Neural crest cell (in vitro differentiated cells): ENCODE measurements around the gene ZNF408. TPM values are rescaled to one million over a fixed set of nuclear protein-coding genes. Genes with fewer than 3 reads are reported as not detected.

ENCODE experiments used
- DNase-seq: peaks from one replicate; pipeline ENCODE4 v3.0.0; 2021; ENCODE audit warnings: low read depth, mixed read lengths, low spot score
- H3K27ac Mint-ChIP-seq: one replicate; pipeline ENCODE4 v1.8.0; 2021; ENCODE audit warnings: mild to moderate bottlenecking, mixed read lengths; ENCODE audit not compliant: unreplicated experiment
- H3K27me3 Mint-ChIP-seq: 2 replicates; pipeline ENCODE4 v1.8.0; 2021; ENCODE audit warnings: low read depth, mild to moderate bottlenecking, mixed read lengths
- H3K36me3 Mint-ChIP-seq: 2 replicates; pipeline ENCODE4 v1.8.0; 2021; ENCODE audit warnings: low read depth, mild to moderate bottlenecking, mixed read lengths
- H3K4me1 Mint-ChIP-seq: 2 replicates; pipeline ENCODE4 v1.8.0; 2021; ENCODE audit warnings: mixed read lengths
- H3K4me3 Mint-ChIP-seq: one replicate; pipeline ENCODE4 v1.8.0; 2021; ENCODE audit warnings: mild to moderate bottlenecking, mixed read lengths
- H3K9me3 Mint-ChIP-seq: 2 replicates; pipeline ENCODE4 v1.8.0; 2021; ENCODE audit warnings: mixed read lengths
- total RNA-seq: library from RNA; stranded (reverse); gene quantifications from 2 replicates; pipeline ENCODE4 v1.2.1, GENCODE V29; 2021
- TF ChIP-seq, protein P1 (sequence below): fragments of 200-600 bp; sonication (generic); conservative IDR thresholded peaks from 2 replicates; pipeline ENCODE4 v1.5.0; 2021; ENCODE audit warnings: antibody characterized with exemption, mild to moderate bottlenecking

The ZNF408 gene
- total RNA-seq, 1 donor from 2014 or later = 15.3 TPM

DNA sequence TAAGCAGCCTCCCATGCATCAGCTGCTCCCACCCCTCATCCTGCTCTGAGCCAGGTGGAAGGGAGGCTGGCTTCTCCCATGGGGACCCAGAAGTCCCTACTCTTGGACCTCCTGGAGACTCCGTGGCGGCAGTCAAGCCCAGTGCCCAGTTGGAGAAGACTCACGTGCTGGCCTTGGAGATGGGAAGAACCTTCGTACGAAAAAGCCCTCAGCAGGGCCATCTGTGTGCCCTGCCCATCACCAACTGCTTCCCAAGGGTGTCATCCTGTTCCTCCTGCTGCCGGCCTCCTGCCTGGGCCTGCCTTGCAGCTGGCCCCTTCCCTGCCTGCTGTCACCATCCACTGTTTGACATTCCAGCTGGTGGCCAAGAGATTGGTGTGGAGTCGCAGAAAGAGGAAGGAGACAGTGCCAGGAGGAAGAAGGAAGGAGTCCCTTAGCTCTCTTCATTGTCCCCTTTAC lies 28.4 kb upstream of the ZNF408 start:
- peaks cover 6% of the 10 kb centered on the region for H3K36me3 Mint-ChIP-seq
- peaks cover 4% of the 10 kb centered on the region for H3K4me1 Mint-ChIP-seq
- TF ChIP-seq, protein P1, sequence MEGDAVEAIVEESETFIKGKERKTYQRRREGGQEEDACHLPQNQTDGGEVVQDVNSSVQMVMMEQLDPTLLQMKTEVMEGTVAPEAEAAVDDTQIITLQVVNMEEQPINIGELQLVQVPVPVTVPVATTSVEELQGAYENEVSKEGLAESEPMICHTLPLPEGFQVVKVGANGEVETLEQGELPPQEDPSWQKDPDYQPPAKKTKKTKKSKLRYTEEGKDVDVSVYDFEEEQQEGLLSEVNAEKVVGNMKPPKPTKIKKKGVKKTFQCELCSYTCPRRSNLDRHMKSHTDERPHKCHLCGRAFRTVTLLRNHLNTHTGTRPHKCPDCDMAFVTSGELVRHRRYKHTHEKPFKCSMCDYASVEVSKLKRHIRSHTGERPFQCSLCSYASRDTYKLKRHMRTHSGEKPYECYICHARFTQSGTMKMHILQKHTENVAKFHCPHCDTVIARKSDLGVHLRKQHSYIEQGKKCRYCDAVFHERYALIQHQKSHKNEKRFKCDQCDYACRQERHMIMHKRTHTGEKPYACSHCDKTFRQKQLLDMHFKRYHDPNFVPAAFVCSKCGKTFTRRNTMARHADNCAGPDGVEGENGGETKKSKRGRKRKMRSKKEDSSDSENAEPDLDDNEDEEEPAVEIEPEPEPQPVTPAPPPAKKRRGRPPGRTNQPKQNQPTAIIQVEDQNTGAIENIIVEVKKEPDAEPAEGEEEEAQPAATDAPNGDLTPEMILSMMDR = no peak
- no peaks in the 10 kb centered on the region for H3K9me3 Mint-ChIP-seq
- H3K27me3 Mint-ChIP-seq = no peaks in the 10 kb centered on the region
- no peak overlapping the region for H3K4me3 Mint-ChIP-seq
- DNase-seq = no peak
- H3K27ac Mint-ChIP-seq = no peak overlapping the region

- Mint-ChIP-seq H3K4me1 (peaks cover 4% of the 10 kb centered on the region), H3K36me3 (peaks cover 4% of the 10 kb centered on the region), H3K27me3 (no peaks in the 10 kb centered on the region), H3K9me3 (no peaks in the 10 kb centered on the region), H3K27ac (no peak overlapping the region), H3K4me3 (no peak overlapping the region)
- TF ChIP-seq, protein P1 = no peak
- no peak for DNase-seq
These were observed 26.9 kb upstream of the ZNF408 start for GRCh38 chr11:46673713-46674462.

DNA sequence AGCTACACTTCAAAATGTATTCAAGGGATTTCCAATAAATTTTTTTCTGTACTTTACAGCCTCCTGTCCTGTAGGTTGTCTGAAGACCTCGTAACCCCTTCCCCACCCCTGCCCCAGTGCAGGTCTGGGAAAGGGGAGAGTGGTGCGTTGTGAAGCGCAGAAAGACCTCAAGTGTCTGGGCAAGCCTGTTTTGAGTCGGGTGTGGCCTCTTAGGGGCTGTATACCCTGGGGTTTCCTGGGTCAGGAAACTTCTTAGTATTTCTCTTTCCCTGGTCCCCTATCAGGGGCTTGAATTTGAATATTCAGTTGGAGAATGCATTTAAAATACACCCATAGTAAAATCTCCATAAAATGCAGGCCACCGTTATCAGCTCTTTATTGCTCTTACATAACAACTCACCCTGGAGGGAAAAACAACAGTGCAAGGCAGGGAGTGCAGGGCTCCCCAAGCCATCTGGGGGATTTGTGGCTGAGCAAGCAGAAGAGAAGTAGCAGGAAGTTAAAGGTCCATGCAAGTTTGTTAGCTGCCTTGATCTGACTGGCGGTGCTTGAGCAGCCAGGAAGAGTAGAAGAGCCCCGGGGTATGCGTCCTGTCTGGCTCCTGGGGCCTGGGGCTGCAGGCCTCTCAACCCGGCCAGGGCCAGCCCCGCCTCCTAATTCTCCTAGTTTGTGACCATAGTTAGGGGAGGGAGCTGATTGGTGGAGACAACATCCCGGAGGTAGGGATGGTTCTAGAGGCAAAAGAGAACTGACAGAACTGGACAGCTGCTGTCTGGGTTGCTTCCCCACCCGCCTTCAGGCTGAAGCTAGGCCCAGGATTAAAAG lies 26.2 kb upstream of the ZNF408 start:
- Mint-ChIP-seq H3K4me1 (peaks cover 4% of the 10 kb centered on the region), H3K36me3 (peaks cover 4% of the 10 kb centered on the region), H3K4me3 (no peak overlapping the region), H3K9me3 (no peaks in the 10 kb centered on the region), H3K27ac (peak overlapping the region; percentile 29), H3K27me3 (no peaks in the 10 kb centered on the region)
- DNase-seq = no peak
- TF ChIP-seq, protein P1 = no peak

DNA sequence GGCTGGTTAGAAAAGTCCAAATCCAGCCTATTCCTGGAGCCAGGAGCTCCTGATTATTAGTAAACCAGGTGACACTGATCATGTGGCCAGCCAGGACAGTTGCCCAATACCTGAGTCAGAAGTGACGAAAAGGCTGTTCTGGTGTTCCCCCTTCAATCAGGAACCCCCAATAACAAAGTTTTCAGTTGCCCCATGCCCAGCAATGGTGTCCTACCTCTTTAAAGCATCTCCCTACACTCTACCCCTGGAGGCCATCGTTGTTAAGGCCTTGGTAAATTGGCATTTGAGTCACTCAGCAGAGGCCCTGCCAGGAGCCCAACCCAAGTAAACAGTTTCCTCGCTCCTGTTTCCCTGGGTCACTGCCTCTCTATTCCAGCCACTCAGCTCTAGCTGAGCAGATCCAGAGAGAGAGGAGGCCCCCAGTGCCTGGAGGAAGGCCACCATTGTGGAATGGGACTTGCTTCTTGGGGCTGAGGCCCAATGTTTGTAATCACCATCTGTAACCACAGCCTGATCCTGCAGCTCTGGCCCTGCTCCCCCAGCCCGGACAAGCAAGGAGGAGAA lies 25.5 kb upstream of the ZNF408 start:
- TF ChIP-seq, protein P1 = no peak
- Mint-ChIP-seq H3K4me1 (peaks cover 4% of the 10 kb centered on the region), H3K27me3 (no peaks in the 10 kb centered on the region), H3K4me3 (no peak overlapping the region), H3K36me3 (peaks cover 4% of the 10 kb centered on the region), H3K27ac (peak overlapping the region; percentile 27), H3K9me3 (no peaks in the 10 kb centered on the region)
- no peak for DNase-seq

DNA sequence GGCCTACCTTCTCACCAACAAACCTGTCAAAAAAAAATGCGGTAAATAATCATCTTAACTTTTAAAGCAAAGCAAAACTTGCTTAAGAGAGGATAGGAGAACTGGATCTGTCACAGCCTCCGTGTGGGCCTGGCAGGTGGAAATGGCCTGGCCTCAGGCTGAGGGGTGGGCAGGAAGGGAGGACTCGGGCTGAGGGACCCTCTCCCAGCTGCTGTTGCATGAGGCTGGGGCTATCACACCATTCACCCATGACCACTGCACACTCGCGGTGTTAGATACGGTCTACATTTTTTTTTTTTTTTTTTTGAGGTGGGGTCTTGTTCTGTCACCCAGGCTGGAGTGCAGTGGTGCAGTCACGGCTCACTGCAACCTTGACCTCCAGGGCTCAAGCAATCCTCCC lies 24.9 kb upstream of the ZNF408 start:
- H3K4me3 Mint-ChIP-seq = no peak overlapping the region
- TF ChIP-seq, protein P1 = no peak
- H3K36me3 Mint-ChIP-seq = peaks cover 4% of the 10 kb centered on the region
- H3K4me1 Mint-ChIP-seq = peaks cover 4% of the 10 kb centered on the region
- DNase-seq = no peak
- H3K9me3 Mint-ChIP-seq = no peaks in the 10 kb centered on the region
- H3K27ac Mint-ChIP-seq = no peak overlapping the region
- no peaks in the 10 kb centered on the region for H3K27me3 Mint-ChIP-seq
